ENCODE data around the gene RAD51C.
"Not testable (repeated sequence)": the region's sequence is repeated elsewhere in the genome, so short reads cannot be mapped to it uniquely, and the experiment has no call there.

RAD51C gene

DNA sequence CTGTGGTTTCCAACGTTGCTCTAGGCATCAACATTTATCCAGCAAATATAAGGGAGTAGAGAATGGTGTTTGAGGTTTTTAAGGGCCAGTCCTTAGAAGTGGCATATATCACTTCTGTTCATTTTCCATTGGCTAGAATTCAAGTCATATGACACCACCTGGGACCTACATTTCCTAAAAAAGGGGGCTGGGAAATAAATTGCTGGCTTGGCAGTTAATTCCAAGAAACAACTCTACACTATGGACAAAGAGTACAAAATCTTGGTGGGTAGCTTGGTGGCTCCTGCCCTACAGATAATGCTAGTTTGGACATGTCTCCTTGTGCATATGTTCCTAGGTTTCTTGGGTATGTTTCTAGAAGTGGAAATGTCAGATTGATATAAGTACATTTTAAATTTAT is 70.9 kb downstream of the RAD51C start:
- TF ChIP-seq, protein P1, sequence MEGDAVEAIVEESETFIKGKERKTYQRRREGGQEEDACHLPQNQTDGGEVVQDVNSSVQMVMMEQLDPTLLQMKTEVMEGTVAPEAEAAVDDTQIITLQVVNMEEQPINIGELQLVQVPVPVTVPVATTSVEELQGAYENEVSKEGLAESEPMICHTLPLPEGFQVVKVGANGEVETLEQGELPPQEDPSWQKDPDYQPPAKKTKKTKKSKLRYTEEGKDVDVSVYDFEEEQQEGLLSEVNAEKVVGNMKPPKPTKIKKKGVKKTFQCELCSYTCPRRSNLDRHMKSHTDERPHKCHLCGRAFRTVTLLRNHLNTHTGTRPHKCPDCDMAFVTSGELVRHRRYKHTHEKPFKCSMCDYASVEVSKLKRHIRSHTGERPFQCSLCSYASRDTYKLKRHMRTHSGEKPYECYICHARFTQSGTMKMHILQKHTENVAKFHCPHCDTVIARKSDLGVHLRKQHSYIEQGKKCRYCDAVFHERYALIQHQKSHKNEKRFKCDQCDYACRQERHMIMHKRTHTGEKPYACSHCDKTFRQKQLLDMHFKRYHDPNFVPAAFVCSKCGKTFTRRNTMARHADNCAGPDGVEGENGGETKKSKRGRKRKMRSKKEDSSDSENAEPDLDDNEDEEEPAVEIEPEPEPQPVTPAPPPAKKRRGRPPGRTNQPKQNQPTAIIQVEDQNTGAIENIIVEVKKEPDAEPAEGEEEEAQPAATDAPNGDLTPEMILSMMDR (IDR thresholded peaks at IDR 0.05; ENCODE audit: control insufficient read depth, insufficient read depth, low read depth, low read length, missing control alignments): no peak
- no peak overlapping the region for H3K4me3 ChIP-seq (ENCODE audit: control insufficient read depth, low read depth, low read length)
- DNase-seq (ENCODE audit: low read depth): no peak

DNA sequence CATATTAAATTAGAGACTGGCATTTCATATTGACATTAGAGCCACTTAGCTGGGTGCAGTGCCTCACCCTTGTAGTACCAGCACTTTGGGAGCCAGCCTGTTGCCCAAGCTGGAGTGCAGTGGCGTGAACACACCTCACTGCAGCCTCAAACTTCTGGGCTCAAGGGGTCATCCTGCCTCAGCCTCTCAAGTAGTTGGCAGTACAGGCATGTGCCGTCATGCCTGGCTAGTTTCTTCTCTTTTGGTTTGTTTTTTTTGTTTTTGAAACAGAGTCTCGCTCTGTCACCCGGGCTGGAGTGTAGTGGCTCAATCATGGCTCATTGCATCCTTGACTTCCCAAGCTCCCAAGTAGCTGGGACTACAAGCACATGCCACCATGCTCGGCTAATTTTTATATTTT is 72.0 kb downstream of the RAD51C start:
- no peak overlapping the region for H3K4me3 ChIP-seq (ENCODE audit: control insufficient read depth, low read depth, low read length)
- DNase-seq (ENCODE audit: low read depth): no peak
- TF ChIP-seq, protein P1 (IDR thresholded peaks at IDR 0.05; ENCODE audit: control insufficient read depth, insufficient read depth, low read depth, low read length, missing control alignments): no peak

DNA sequence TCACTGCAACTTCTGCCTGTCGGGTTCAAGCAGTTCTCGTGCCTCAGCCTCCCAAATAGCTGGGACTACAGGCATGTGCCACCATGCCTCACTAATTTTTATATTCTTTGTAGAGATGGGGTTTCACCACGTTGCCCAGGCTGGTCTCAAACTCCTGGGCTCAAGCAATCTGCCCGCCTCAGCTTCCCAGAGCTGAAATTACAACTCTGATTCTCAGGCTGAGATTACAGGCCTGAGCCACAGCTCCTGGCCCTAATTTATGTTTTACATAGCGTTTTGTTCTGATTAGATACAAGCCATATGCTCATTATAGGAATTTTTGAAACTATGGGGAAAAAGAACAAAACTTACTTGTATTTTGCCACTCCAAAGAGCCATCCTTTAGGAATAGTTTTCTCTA is 86.1 kb downstream of the RAD51C start:
- not testable (repeated sequence) for DNase-seq (ENCODE audit: low read depth); H3K4me3 ChIP-seq (ENCODE audit: control insufficient read depth, low read depth, low read length)

DNA sequence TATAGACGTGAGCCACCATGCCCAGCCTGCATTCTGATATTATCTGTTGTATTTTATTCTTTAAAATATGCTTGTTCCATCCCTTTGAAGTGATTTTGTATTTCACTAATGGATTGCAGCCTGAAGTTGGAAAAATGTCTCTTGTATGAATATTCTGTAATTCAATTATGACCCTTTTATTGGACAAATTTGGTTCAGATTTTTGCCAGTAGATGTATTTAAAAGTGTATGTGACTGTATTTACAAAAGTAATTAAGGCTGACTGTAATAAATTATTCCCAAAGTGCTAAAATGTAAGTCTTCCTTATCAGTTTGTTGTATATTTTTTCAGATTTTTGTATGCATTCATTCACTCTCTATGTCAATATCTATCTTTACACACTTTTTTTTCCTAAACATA is 87.0 kb downstream of the RAD51C start:
- TF ChIP-seq, protein P1 (IDR thresholded peaks at IDR 0.05; ENCODE audit: control insufficient read depth, insufficient read depth, low read depth, low read length, missing control alignments): no peak
- no peak overlapping the region for H3K4me3 ChIP-seq (ENCODE audit: control insufficient read depth, low read depth, low read length)
- no peak for DNase-seq (ENCODE audit: low read depth)

DNA sequence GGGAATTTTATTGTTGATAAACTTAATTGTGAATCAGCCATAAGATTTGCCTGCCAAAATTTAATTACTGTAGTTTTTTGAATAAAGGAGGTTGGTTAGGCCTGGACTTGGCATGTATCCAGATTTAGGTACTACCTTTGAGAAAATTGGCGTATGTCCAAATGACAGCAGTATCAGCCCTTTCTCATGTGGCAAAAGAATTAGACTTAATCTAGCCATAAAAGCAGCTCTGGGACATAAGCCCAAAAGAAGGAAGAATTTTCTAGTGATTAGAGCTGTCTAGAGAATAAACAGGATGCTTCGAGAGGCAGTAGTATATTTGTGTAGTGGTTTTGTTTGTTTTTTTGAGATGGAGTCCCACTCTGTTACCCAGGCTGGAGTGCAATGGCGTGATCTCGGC is 91.0 kb downstream of the RAD51C start:
- H3K4me3 ChIP-seq (ENCODE audit: control insufficient read depth, low read depth, low read length): no peak overlapping the region
- DNase-seq (ENCODE audit: low read depth): no peak
- TF ChIP-seq, protein P1 (IDR thresholded peaks at IDR 0.05; ENCODE audit: control insufficient read depth, insufficient read depth, low read depth, low read length, missing control alignments): no peak

DNA sequence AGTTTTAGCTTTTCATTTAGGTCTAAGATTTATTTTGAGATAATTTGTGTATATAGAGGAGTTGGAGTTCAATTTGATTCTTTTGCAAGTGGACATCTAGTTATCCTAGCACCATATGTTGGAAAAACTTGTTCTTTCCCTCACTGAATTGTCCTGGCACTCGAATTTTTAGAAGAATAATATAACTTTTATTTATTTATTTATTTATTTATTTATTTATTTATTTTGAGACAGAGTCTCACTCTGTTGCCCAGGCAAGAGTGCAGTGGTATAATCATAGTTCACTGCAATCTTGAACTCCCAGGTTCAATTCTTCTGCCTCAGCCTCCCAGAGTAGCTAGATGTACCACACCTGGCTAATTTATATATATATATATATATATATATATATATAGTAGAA is 92.7 kb downstream of the RAD51C start:
- no peak for DNase-seq (ENCODE audit: low read depth)
- TF ChIP-seq, protein P1 (IDR thresholded peaks at IDR 0.05; ENCODE audit: control insufficient read depth, insufficient read depth, low read depth, low read length, missing control alignments): no peak
- H3K4me3 ChIP-seq (ENCODE audit: control insufficient read depth, low read depth, low read length): no peak overlapping the region

Measured in AG09309 (cell line).